COLO829 (cell line): ENCODE data around the gene SYNE4.
"Not testable (repeated sequence)": the region's sequence is repeated elsewhere in the genome, so short reads cannot be mapped to it uniquely, and the experiment has no call there.

Experiments used
- DNase-seq: peaks from one replicate; pipeline ENCODE4 v3.0.0; 2012; ENCODE audit warnings: low spot score

Gene SYNE4

GRCh38 chr19:36008336-36008978 lies at the start of gene SYNE4:
Gene SYNE4, minus strand, starts transcription at chr19:36008813. Its CDS starts 132 bp downstream, at chr19:36008681.
- no peak for DNase-seq

DNA sequence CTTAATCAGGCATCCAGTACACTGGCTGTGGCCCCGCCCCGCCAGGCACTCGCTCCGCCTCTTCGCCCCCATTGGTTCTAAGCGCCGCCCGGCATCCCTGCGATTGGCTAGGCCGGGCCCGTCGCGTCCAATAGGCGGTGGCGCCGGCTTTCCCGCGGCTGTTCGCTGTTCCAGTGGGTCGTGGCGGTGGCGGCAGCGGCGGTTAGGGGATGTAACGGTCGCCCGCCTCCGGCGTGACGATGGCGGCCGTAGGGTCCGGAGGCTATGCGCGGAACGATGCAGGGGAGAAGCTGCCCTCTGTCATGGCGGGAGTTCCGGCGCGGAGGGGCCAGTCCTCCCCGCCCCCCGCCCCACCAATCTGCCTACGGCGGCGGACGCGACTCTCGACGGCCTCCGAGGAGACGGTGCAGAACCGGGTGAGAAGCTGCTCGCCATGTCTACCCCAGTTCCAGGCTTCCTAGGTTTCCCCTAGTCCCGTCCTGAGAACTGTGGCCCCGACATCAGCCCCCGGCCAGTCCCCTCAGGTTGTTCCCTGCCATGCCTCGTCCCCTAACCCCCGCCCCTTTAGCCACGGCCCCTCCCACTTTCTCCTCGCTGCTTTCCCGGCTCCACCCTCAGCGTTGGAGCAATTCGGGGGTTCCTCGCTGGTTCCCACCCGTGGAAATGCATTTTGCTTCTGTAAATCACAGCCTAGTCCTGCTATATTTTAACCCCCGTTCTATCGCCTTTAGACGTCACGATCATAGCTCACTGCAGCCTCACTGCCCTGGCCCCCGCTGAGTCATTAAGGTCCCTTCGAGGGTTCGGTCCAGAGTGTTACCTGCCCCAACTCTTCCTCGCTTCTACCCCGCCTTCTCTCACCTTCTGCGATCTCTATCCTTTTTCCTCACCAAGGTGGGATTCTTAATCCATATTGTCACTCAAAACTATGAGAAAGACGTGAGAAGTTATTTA lies 46.4 kb upstream of the SYNE4 start, which contains the start of gene WDR62:
Gene WDR62, plus strand, starts transcription at position 165 of the 954 bp plus-strand sequence. Its CDS starts 75 bp downstream, at position 240.
- peak; percentile 96 for DNase-seq

- peak; percentile 100 for DNase-seq
Observed at GRCh38 chr19:36054119-36054732, 45.6 kb upstream of the SYNE4 start, which contains the start of gene THAP8. Gene THAP8, minus strand, starts transcription at chr19:36054285. Its CDS starts 68 bp downstream, at chr19:36054217.

- DNase-seq, result no peak
Observed at GRCh38 chr19:36051637-36052036, 43.0 kb upstream of the SYNE4 start.

- DNase-seq, result no peak
Observed at GRCh38 chr19:36051236-36051635, 42.6 kb upstream of the SYNE4 start.

GRCh38 chr19:36049080-36049698 lies 40.6 kb upstream of the SYNE4 start:
- DNase-seq, result no peak

- no peak for DNase-seq
Observed at GRCh38 chr19:36047835-36048234, 39.2 kb upstream of the SYNE4 start.

DNA sequence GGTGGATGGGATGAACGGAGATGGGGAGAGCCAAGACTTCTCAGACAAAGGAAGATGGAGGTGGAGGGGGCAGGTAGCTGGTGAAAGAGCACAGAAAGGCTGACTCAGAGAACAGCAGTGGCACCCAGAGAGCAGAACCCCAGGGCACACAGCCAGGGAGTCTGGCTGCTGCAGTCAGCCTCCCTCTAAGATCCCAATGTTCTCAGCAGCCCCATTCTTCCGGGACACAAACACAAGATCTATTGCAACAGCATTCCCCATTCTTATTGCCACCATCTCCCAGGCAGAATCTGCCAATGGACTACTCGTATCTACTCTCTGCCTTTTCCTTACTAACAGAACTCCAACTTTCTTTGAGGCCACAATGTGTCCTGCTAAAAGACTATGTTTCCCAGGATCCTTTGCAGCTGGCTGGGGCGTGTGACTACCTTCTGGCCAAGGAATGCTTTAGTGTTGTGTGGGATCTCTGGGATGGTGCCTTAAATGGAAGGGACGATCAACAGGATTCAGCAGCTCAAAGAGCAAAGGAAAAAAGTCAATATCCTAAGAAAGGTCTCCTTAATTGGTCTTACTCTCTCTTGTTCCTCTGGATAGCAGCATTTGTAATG lies 37.9 kb upstream of the SYNE4 start:
- no peak for DNase-seq

GRCh38 chr19:36043952-36044351 lies 35.3 kb upstream of the SYNE4 start:
- no peak for DNase-seq

- DNase-seq, result no peak
Observed at GRCh38 chr19:36041831-36042230, 33.2 kb upstream of the SYNE4 start.

- DNase-seq, result not testable (repeated sequence)
Observed at GRCh38 chr19:36041092-36041491, 32.5 kb upstream of the SYNE4 start.

GRCh38 chr19:36040495-36040894 lies 31.9 kb upstream of the SYNE4 start:
- DNase-seq, result no peak

DNA sequence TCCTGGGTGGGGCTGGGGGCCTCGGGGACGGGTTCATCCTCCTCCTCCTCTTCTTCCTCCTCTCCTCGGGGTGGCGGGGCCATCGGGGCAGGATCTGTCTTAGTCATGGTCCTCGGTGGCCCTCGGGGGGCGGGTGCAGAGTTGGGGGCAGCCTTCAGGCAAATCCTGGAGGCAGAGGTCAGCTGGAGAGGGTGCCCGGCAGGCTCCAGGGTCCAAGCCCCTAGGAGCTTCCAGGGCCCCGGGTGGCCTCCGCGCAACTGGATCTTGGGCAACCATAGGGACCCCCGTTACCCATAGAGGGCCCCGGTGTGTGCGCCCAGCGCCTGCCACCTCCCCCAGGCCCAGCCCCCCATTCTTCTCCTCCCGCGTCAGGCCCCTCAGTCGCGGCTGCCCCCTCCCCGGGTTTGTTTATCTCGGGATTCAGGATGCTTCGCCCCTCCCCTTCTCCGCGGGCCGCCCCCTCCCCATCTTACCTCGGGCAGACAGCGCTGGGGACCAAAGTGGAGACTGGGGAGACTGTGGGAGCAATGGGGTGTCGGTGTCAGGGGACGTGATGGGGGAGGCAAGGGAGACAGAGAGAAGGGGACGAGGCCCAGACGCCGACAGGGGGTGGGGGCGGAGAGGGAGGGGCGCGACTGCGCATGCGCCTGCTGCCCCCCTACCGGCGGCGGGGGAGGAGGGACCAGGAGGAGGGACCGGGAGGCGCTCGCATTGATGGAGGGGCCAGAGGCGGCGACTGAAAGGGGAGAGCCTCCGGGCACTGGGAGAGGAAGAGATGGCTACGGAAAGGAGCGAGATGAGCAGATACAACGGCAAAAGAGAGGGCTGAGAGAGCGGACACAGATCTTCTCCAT lies 23.9 kb upstream of the SYNE4 start, which contains the start of gene CLIP3:
Gene CLIP3, minus strand, starts transcription at position 623 of the 854 bp plus-strand sequence. Its CDS starts 516 bp downstream, at position 107.
- peak; percentile 64 for DNase-seq

DNA sequence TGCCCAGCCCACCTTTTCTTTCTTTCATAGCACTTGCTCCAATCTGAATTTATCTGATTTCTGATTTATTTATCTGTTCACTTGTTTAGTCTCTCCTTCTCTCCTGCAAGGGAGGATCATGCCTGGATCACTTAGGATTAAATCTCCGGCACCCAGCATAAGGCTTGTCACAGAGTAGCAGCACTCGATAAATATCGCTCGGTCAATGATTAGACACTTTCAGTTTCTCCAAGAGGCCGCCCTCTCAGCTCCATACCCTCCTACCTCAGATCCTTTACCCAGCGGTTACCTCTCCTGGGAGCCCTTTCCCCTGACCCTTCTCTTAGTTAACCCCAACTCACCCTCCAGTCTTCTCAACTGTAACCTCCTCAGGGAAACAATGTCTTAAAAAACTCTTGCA lies 22.7 kb upstream of the SYNE4 start:
- DNase-seq, result no peak

GRCh38 chr19:36030264-36031148 lies 21.9 kb upstream of the SYNE4 start:
- no peak for DNase-seq

DNA sequence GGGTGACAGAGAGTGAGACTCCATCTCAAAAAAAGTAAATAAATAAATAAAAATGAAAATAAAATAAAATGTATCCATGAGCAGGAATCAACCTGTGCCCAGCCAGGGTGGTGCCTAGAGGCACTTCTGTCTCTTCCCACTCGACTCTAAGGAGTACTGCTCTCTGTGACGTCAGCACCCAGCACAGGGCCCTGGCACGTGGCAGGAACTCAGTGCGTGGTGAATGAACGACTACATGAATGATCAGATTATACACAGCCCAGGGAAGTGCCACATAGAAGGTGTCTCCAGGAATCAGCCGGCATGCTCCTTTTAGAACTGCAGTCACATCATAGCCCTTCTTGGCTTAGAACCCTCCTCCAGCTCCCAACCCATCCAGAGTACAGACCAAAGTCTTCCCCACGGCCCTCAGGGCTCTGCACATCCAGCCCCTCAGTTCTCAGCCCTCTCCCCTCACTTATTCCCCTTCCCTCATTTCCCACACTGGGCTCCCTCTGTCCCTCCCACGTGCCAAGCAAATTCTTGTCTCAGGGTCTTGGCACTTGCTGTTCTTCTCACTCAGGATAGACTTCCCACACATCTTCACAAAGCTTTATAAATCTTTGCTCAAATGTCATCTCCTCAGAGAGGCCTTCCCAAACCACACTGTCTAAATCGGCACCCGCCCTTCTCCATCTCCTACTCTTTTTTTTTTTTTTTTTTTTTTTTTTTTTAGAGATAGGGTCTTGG lies 19.9 kb upstream of the SYNE4 start:
- no peak for DNase-seq

DNA sequence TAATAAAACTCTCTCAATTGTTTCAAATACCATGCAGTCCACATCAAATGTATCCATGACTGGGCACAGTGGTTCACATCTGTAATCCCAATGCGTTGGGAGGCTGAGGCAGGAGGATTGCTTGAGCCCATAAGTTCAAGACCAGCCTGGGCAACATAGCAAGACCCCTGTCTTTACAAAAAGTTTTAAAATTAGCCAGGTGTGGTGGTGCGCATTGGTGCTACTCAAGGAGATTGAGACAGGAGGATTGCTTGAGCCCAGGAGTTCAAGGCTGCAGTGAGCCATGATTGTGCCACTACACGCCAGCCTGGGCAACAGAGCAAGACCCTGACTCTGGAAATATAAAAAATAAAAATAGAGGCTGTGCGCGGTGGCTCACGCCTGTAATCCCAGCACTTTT lies 19.1 kb upstream of the SYNE4 start:
- no peak for DNase-seq

DNA sequence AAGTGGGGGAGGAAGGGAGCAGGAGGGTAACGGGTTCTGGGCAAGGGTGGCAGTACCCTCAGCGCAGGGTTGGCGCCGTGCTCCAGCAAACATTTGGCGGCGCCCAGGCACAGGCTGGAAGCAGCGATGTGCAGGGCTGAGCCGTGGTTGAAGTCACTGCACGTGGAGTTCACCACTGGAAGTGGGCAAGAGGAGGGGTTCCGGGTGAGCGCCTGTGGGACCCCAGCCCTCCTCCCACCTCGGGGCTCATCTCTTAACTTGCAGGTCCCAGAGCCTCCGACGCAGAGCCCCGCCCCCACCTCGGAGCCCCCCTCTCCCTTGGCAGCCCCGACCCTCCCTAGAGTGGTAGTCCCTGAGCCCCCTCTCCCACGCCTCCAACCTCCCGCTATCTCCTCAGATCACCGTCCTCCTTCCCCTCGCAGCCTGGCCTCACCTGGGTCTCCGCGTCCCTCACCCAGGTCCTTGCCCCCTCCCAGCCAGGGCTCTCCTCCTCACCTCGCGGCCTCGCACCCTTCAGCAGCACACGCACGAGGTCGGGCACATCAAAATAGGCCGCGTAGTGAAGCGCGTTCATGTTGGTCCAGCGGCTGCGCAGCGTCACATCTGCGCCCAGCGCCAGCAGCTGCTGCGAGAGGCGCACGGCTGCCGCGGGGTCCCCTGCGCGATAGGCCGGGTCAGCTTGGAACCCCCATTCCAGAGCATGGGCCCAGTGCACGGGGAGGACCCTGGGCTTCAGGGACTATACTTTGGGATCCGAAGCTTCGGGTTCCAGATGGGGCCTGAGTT lies 17.7 kb upstream of the SYNE4 start:
- DNase-seq, result no peak
